GM10248 (cell line): Measurements from ENCODE around the gene COG7.

Experiments
- CTCF ChIA-PET: fragments of 300-600 bp; sonication (Branson Sonifier 250); formaldehyde crosslinking; extraction: SDS; loops from one replicate; lab custom pipeline; 2021; ENCODE audit warnings: antibody characterized with exemption; lab: Yijun Ruan, JAX
- POLR2A ChIA-PET: fragments of 350-650 bp; sonication (Branson Sonifier 250); formaldehyde crosslinking; extraction: SDS; loops from one replicate; lab custom pipeline; 2020; ENCODE audit warnings: antibody characterized with exemption; lab: Yijun Ruan, JAX
- DNase-seq: peaks from one replicate; pipeline ENCODE4 v3.0.0; 2012; ENCODE audit errors: extremely low spot score
- TF ChIP-seq, protein P1 (sequence below): IDR thresholded peaks from 2 replicates; pipeline ENCODE4 v1.5.1; 2012; ENCODE audit warnings: mild to moderate bottlenecking, low read depth; ENCODE audit errors: extremely low read depth, missing control alignments, control extremely low read depth

Gene COG7

DNA sequence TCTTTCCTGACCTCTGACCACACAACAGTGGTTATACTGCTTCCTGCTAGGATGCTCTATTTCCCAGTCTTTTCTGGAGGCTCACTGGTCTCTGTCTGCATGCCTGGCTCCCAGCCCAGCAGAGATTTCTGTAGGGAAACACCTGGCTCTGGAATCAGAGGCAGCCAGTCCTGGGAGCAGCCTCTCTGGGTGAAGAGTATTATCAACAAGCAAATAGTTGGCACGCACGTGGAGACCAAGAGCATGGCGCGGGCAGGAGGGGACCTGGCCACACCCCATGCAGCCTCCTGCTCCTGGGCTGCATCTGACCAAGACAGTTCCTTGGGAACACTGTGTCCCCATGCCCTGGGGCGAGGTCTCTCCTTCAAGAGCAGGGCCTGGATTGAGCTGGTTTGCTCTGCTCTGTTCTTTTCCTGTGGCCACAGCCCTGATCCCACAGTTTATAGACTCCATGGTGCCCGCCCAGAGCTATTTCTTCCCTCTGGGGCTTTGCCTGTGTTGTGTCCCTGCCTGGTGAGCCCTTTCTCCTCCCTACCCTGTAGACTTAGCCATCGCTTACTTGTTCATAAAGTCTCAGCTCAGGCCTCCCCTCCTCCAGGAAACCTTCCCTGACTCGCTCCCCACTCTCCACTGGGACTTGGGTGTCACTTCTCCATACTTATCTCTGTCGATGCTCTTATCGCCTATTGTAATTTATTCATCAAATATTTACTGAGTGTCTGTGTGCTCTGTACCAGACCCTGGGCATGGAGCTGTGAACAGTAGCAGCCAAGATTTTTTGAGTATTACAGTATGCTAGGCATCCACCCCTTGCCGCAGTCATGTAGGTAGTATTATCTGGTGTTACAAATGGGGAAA lies 90.3 kb downstream of the COG7 start:
- no peak for DNase-seq
- ChIA-PET CTCF (interaction anchor here (0.8 to 1.4 kb wide), 4 partner anchors 17 to 365 kb away, joined by 3 to 4 read pairs (median 4); no protein-coding TSS in a partner anchor), POLR2A (no interaction called here)
- TF ChIP-seq, protein P1, sequence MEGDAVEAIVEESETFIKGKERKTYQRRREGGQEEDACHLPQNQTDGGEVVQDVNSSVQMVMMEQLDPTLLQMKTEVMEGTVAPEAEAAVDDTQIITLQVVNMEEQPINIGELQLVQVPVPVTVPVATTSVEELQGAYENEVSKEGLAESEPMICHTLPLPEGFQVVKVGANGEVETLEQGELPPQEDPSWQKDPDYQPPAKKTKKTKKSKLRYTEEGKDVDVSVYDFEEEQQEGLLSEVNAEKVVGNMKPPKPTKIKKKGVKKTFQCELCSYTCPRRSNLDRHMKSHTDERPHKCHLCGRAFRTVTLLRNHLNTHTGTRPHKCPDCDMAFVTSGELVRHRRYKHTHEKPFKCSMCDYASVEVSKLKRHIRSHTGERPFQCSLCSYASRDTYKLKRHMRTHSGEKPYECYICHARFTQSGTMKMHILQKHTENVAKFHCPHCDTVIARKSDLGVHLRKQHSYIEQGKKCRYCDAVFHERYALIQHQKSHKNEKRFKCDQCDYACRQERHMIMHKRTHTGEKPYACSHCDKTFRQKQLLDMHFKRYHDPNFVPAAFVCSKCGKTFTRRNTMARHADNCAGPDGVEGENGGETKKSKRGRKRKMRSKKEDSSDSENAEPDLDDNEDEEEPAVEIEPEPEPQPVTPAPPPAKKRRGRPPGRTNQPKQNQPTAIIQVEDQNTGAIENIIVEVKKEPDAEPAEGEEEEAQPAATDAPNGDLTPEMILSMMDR: no peak

DNA sequence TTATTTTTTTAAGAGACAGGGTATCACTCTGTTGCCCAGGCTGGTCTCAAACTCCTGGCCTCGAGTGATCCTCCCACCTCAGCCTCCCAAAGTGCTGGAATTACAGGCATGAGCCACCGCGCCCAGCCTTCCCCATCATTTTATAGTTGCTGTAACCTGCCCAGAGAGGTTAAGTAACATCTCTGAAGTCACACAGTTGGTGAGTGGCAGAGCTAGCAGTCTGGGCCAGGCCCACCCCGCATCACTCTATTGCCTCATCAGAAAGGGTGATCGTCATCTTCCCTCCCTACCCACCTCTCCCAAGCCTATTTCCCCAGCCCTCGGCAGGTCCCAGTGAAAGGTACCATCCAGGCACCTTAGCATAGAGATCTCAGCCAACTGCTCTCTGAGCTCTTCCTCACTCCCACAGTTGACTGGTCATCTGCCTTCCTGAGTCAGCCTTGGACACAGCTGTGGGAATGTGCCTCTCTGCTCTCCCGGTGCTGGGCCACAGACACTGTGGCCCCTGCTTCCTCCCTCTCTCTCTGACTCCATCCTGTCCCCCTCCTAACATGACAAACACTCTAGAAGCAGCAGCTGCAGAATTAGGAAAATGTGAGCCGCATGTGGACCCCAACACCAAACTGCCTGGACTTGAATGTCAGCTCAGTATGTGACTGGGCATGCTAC lies 93.8 kb downstream of the COG7 start:
- TF ChIP-seq, protein P1: no peak
- POLR2A ChIA-PET: no interaction called here
- CTCF ChIA-PET: interaction anchor here (1.0 to 1.2 kb wide), 2 partner anchors 40 to 176 kb away, joined by 3 to 4 read pairs; partner anchors contain the start of gene SCNN1G
- DNase-seq: no peak

DNA sequence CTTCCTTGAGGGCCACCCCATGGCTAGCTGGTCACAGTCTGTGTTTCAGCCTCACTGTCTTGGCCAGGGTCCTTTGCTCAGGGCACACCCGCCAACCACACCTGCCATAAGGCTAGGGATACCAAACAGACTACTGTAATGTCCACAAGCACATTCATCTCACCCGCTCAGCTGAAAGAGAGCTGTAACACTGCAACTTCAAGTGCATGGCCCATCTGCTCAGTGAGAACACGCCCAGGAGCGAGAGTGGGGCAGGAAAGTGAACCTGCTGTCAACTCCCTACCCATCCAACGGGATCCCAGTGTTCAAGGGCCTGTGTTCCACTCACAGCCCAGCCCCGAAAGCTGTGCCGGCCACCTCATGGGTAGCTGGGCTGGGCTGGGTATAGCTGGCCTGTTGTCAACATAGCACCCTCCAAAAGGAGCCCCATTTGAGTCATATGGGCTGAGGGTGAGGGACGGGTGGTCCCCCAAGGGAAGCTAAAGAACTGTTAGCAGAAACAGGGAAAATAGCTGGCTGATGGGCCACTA lies 95.2 kb downstream of the COG7 start:
- no peak for DNase-seq
- POLR2A ChIA-PET: no interaction called here
- CTCF ChIA-PET: interaction anchor here (1.9 kb wide), 1 partner anchor 77 kb away, joined by 8 read pairs; no protein-coding TSS in a partner anchor
- TF ChIP-seq, protein P1: no peak

DNA sequence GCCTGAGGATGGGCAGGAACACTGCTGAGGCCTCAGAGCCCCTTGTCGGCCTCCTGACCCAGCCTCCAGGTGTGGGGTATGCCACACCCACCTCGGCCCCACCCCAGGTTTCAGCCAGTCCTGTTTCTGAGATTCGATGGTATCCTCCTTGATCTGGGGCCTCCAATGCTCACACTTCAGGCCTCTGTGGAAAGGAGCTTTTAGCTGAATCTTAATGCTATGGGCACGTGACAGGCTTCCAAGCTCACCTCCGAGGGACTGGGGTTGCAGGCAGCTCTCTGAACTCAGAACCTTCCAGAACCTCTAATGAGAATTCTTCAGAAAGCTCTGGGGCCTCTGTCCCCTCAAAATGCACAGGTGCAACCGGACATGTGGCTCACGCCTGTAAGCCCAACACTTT lies 96.0 kb downstream of the COG7 start:
- ChIA-PET CTCF (interaction anchor here (1.9 kb wide), 1 partner anchor 77 kb away, joined by 8 read pairs; no protein-coding TSS in a partner anchor), POLR2A (no interaction called here)
- DNase-seq: no peak
- TF ChIP-seq, protein P1: no peak

DNA sequence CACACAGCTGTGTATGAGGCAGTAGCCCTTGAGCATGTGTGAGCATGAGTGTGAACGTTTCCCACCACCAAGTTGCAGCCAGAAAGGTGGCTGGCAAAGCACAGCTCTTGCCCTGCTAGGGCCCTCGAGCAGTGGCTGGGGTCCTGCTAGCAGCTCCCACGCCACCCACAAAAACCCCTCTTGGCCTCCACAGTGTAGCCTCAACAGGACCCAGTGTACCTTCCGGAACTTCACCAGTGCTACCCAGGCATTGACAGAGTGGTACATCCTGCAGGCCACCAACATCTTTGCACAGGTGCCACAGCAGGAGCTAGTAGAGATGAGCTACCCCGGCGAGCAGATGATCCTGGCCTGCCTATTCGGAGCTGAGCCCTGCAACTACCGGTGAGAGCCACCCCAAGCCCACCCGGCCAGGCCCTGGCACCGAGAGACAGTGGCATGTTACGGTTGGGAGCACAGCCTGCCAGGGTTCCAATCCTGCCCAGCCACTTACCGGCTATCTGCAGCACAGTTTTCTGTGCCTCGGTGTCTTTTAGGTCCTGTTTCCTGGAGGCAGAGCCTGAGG lies 97.8 kb downstream of the COG7 start:
- POLR2A ChIA-PET: no interaction called here
- TF ChIP-seq, protein P1: no peak

DNA sequence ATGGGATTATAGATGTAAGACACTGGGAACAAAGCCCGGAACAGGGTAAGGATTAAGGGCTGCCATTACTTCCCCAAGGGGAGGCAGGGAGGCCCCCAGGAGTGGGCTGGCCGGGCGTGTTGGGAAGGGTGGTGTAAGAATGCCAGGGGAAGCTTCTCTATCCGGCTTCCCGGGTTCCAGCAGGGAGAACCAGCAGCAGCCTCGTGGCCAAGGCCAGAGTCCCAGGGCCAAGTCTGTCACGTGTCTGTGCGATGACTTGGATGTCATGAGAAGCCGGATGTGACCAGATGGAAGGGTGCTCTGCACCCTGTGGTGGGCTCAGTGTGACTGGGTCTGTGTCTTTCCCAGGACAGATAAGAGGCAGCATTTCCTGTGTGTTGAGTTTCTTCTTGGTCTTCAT lies 98.7 kb downstream of the COG7 start:
- DNase-seq: no peak
- ChIA-PET POLR2A (no interaction called here), CTCF (interaction anchor here (1.2 to 1.4 kb wide), 2 partner anchors 10 to 26 kb away, joined by 3 read pairs; no protein-coding TSS in a partner anchor)
- TF ChIP-seq, protein P1: no peak

More for the DNA sequence above, 97.8 kb downstream of the COG7 start:
- CTCF ChIA-PET: interaction anchor here (1.2 kb wide), 2 partner anchors 24 to 25 kb away, joined by 3 read pairs; no protein-coding TSS in a partner anchor
- DNase-seq: no peak
